ENCODE data around the gene THBS4.
"Not testable (repeated sequence)": the region's sequence is repeated elsewhere in the genome, so short reads cannot be mapped to it uniquely, and the experiment has no call there.

Gene THBS4

GRCh38 chr5:80091792-80092192 lies 56.6 kb downstream of the THBS4 start:
- H3K27me3 ChIP-seq (ENCODE audit: control insufficient read depth, insufficient read depth, low read length); H3K36me3 ChIP-seq (ENCODE audit: control insufficient read depth, insufficient read depth, low read length); H3K9me3 ChIP-seq (ENCODE audit: control insufficient read depth, low read length); H3K4me3 ChIP-seq (ENCODE audit: low read length); H3K4me1 ChIP-seq (ENCODE audit: control insufficient read depth, insufficient read depth, low read length); H3K9ac ChIP-seq (ENCODE audit: low read length): not testable (repeated sequence)

DNA sequence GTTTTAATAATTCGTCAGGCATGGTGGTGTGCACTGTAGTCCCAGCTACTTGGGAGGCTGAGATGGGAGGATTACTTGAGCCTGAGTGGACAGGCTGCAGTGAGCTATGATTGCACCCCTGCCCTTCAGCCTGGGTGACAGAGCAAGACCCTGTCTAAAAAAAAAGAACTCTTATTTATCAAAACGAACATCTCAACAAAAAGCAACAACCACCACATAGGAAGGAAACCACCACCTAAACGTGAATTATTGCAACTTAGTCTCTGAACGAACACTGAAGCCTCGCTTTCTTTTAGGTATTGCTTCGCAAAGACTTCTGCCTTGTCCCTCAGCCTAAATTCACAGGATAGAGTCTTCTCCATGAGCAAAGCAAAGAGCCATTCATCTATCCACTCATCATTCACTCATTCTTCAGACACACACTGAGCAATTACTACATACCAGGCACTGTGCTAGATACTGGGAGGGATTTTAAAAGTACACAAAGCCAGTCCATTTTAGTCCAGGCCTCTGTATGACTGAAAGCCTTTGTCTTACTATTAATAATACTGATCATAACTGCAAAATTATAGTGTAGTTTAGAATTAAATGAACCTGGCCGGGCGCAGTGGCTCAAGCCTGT lies 57.4 kb downstream of the THBS4 start:
- H3K4me3 ChIP-seq (ENCODE audit: low read length): no peak overlapping the region
- no peaks in the 10 kb centered on the region for H3K9me3 ChIP-seq (ENCODE audit: control insufficient read depth, low read length)
- H3K9ac ChIP-seq (ENCODE audit: low read length): no peak overlapping the region
- H3K4me1 ChIP-seq (ENCODE audit: control insufficient read depth, insufficient read depth, low read length): no peaks in the 10 kb centered on the region
- H3K27me3 ChIP-seq (ENCODE audit: control insufficient read depth, insufficient read depth, low read length): no peaks in the 10 kb centered on the region
- no peaks in the 10 kb centered on the region for H3K36me3 ChIP-seq (ENCODE audit: control insufficient read depth, insufficient read depth, low read length)

DNA sequence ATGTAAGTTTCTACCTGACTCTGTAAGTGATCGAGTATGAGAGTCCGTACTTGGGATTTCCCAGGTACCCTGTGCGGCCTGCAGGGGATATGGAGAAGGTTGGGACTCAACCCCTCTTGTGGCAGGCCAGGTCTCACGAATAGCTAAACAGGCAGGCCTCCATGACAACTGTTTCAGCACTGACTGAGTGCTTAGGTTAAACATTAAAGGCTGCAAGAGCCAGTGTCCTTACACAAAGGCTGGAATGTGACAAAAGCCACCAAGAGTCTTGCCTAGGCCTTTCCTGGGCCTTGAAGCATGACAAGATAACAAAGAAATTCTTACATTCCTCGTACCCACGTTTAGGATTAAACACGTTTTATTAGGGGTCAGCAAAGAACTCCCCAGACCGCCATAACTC lies 58.6 kb downstream of the THBS4 start:
- no peaks in the 10 kb centered on the region for H3K4me1 ChIP-seq (ENCODE audit: control insufficient read depth, insufficient read depth, low read length)
- no peak overlapping the region for H3K4me3 ChIP-seq (ENCODE audit: low read length)
- no peaks in the 10 kb centered on the region for H3K9me3 ChIP-seq (ENCODE audit: control insufficient read depth, low read length)
- no peak overlapping the region for H3K9ac ChIP-seq (ENCODE audit: low read length)
- no peaks in the 10 kb centered on the region for H3K27me3 ChIP-seq (ENCODE audit: control insufficient read depth, insufficient read depth, low read length)
- H3K36me3 ChIP-seq (ENCODE audit: control insufficient read depth, insufficient read depth, low read length): no peaks in the 10 kb centered on the region

DNA sequence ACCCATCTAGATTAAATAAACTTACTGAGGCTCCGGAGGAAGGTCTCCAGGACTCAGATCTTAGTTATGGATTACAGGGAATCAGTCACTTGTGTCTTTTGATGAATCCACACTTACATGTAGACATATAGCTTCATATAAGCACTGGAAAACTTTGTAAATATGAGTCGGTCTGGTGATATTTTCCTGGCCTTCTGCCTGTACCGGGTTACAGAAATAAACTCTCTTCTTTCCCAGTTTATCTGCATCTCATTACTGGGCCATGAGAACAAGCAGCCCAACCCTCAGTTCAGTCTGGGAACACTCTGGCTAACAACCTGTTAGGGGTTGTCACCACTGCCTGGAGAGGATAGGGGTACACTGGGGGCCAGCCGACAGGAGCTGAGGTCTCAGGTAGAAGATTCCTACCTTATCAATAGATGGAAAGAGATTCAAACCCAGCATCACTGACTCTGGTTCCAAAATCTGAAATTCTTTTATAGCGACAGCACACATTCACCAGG lies 59.1 kb downstream of the THBS4 start:
- Histone ChIP-seq H3K9ac (ENCODE audit: low read length) (no peak overlapping the region), H3K27me3 (ENCODE audit: control insufficient read depth, insufficient read depth, low read length) (no peaks in the 10 kb centered on the region), H3K9me3 (ENCODE audit: control insufficient read depth, low read length) (no peaks in the 10 kb centered on the region), H3K36me3 (ENCODE audit: control insufficient read depth, insufficient read depth, low read length) (no peaks in the 10 kb centered on the region), H3K4me1 (ENCODE audit: control insufficient read depth, insufficient read depth, low read length) (no peaks in the 10 kb centered on the region), H3K4me3 (ENCODE audit: low read length) (no peak overlapping the region)

DNA sequence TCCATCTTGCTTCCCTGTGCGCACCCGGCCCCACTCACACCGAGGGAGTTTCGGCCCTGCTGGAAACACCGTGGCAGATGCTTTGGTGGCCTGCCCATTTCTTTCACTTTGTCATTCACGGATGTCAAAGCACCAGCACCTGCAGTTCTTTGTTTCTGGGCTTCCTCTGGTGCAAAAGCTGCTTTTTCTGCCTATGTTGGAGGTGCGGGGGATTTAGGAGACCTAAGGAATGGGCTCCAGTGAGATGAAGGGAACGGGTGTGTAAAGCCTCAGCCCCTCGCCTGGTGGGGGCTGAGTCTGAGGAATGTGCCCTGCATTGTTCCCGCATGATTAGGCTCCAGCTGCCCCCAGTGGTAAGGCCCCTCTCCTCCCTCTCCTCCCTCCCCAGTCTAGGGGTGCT lies 62.3 kb downstream of the THBS4 start:
- no peak overlapping the region for H3K4me3 ChIP-seq (ENCODE audit: low read length)
- H3K27me3 ChIP-seq (ENCODE audit: control insufficient read depth, insufficient read depth, low read length): no peaks in the 10 kb centered on the region
- H3K9me3 ChIP-seq (ENCODE audit: control insufficient read depth, low read length): no peaks in the 10 kb centered on the region
- H3K4me1 ChIP-seq (ENCODE audit: control insufficient read depth, insufficient read depth, low read length): no peaks in the 10 kb centered on the region
- H3K9ac ChIP-seq (ENCODE audit: low read length): no peak overlapping the region
- H3K36me3 ChIP-seq (ENCODE audit: control insufficient read depth, insufficient read depth, low read length): no peaks in the 10 kb centered on the region

GRCh38 chr5:80101993-80102392 lies 66.8 kb downstream of the THBS4 start:
- H3K36me3 ChIP-seq (ENCODE audit: control insufficient read depth, insufficient read depth, low read length): no peaks in the 10 kb centered on the region
- no peak overlapping the region for H3K4me3 ChIP-seq (ENCODE audit: low read length)
- no peaks in the 10 kb centered on the region for H3K9me3 ChIP-seq (ENCODE audit: control insufficient read depth, low read length)
- H3K27me3 ChIP-seq (ENCODE audit: control insufficient read depth, insufficient read depth, low read length): no peaks in the 10 kb centered on the region
- H3K9ac ChIP-seq (ENCODE audit: low read length): no peak overlapping the region
- no peaks in the 10 kb centered on the region for H3K4me1 ChIP-seq (ENCODE audit: control insufficient read depth, insufficient read depth, low read length)

DNA sequence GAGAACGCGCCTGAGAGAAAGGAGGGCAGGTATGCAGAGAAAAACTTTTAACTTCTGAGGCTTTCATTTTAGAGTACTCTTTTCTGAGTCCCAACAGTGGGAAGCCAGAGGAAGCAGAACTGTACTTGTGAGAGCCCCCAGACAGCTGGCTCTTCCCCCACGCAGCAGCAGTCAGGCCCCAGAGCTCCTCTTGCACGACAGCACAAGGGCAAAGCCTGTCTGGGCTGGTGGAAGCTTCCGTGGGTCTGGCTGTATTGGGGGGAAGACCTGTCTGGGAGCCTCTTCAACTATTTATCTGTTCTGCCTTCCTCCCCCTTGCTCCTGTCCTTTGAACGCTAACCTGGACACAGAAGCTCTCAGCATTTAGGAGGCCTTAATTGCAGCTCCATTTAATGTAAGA lies 68.2 kb downstream of the THBS4 start:
- Histone ChIP-seq H3K36me3 (ENCODE audit: control insufficient read depth, insufficient read depth, low read length) (no peaks in the 10 kb centered on the region), H3K9me3 (ENCODE audit: control insufficient read depth, low read length) (no peaks in the 10 kb centered on the region), H3K4me1 (ENCODE audit: control insufficient read depth, insufficient read depth, low read length) (no peaks in the 10 kb centered on the region), H3K4me3 (ENCODE audit: low read length) (no peak overlapping the region), H3K9ac (ENCODE audit: low read length) (no peak overlapping the region), H3K27me3 (ENCODE audit: control insufficient read depth, insufficient read depth, low read length) (no peaks in the 10 kb centered on the region)

DNA sequence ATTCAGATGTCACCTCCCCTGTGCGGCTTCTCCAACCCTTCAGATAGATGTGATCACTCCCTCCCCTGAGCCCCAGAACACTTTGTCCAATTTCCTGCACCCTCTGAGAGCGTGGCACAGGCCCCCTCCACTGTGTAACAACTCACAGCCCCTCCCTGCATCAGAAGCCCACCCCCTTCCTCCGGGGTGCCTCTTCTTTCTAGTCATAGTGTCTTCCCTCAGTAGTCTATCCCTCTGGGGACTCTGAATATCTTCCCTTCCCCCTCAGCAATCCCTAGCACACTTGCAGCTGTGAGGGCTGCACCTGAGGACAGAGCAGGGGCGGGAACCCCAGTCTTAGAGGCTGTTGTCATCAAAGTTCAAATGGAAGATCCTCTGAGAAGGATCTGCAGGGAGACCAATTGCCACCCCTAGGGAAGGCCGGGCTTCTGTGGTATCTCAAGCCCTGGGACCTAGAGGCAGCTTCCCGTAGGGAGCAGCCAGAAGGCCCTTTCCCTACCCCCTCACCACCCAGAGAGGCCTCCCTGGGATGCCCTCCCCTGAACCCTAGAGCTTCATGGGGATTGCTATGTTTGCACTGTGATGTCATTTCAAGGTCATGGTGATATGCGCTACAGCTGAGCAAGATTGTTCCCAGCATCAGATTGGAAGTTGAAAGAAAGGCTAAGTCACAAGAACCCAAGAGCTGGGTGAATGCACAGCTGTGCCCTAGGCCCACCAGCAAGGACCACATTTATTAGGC lies 70.7 kb downstream of the THBS4 start:
- no peak overlapping the region for H3K4me3 ChIP-seq (ENCODE audit: low read length)
- H3K9me3 ChIP-seq (ENCODE audit: control insufficient read depth, low read length): no peaks in the 10 kb centered on the region
- H3K27me3 ChIP-seq (ENCODE audit: control insufficient read depth, insufficient read depth, low read length): no peaks in the 10 kb centered on the region
- H3K9ac ChIP-seq (ENCODE audit: low read length): no peak overlapping the region
- no peaks in the 10 kb centered on the region for H3K36me3 ChIP-seq (ENCODE audit: control insufficient read depth, insufficient read depth, low read length)
- no peaks in the 10 kb centered on the region for H3K4me1 ChIP-seq (ENCODE audit: control insufficient read depth, insufficient read depth, low read length)

DNA sequence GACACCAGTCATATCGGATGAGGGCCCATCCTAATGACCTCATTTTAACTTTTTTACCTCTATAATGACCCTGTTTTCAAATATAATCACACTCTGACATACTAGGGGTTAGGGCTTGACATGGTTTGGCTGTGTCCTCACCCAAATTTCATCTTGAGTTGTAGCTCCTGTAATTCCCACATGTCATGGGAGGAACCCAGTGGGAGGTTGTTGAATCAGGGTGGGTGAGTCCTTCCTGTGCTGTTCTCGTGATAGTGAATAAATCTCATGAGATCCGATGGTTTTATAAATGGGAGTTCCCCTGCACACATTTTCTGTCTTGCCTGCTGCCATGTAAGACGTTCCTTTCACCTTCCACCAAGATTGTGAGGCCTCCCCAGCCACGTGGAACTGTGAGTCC lies 71.8 kb downstream of the THBS4 start:
- no peak overlapping the region for H3K4me3 ChIP-seq (ENCODE audit: low read length)
- H3K9me3 ChIP-seq (ENCODE audit: control insufficient read depth, low read length): no peaks in the 10 kb centered on the region
- H3K9ac ChIP-seq (ENCODE audit: low read length): no peak overlapping the region
- no peaks in the 10 kb centered on the region for H3K4me1 ChIP-seq (ENCODE audit: control insufficient read depth, insufficient read depth, low read length)
- H3K36me3 ChIP-seq (ENCODE audit: control insufficient read depth, insufficient read depth, low read length): no peaks in the 10 kb centered on the region
- H3K27me3 ChIP-seq (ENCODE audit: control insufficient read depth, insufficient read depth, low read length): no peaks in the 10 kb centered on the region

DNA sequence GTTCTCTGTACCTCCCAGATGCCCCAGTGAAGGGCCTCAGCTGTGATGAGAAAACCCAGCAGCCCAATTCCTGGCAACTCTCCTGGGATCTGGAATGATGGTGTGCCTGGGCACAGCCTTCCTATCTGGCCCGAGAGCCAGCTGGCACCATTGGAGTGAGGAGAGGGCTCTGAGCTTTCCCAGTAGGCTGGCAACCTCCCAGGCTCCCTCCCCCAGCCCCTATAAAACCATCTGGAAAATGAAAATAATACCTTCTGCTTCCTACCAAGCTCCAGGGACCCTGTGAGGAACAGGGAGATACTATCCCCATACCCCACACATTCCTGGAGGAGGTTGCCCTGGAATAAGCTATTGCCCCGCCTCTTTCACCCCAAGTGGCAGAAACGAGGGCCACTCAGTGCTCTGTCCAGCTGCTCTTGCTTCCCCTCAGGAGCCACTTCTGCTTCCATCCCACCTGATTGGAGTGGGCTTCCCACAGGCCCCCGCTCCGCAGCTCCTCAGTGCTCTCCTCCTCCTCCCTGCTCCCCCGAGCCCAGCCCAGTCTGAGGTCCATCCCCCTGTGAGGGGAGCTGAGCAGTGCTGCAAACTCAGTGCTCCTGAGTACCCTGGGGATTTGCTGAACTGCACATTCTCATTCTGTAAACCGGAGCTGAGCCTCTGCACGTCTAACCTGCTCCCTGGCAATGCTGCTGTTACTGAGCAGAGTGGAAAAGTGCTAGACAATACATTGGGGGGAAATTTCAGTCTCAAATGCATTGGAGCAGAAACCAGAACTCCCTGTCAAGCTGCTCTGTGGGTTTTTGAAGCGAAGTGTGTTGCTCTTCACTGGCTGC lies 74.7 kb downstream of the THBS4 start:
- Histone ChIP-seq H3K36me3 (ENCODE audit: control insufficient read depth, insufficient read depth, low read length) (no peaks in the 10 kb centered on the region), H3K9me3 (ENCODE audit: control insufficient read depth, low read length) (no peaks in the 10 kb centered on the region), H3K27me3 (ENCODE audit: control insufficient read depth, insufficient read depth, low read length) (no peaks in the 10 kb centered on the region), H3K4me3 (ENCODE audit: low read length) (no peak overlapping the region), H3K9ac (ENCODE audit: low read length) (no peak overlapping the region), H3K4me1 (ENCODE audit: control insufficient read depth, insufficient read depth, low read length) (no peaks in the 10 kb centered on the region)

DNA sequence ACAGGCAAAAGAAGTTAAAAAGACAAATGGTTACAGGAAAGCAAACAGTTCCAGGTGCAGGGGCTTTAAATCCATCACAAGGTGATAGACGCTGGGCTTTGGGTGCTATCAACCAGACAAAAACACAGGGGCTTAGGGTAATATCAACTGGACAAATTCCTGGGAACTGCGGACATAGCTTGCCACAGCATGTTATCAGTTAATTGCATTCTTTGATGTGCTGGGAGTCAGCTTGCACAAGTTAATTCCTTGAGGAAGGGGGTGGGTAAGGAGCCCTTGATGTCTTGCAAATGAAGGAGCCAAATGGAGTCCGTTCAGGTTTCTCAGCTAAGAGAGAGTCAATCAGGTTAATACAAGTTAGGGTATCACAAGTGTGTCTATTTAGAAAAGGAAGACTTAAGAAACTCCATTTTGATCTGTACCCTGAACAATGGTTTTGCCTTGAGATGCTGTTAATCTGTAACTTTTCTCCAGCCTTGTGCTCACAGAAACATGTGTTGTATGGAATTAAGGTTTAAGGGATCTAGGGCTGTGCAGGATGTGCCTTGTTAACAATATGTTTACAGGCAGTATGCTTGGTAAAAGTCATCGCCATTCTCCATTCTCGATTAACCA lies 76.3 kb downstream of the THBS4 start:
- H3K9me3 ChIP-seq (ENCODE audit: control insufficient read depth, low read length); H3K4me3 ChIP-seq (ENCODE audit: low read length); H3K36me3 ChIP-seq (ENCODE audit: control insufficient read depth, insufficient read depth, low read length); H3K4me1 ChIP-seq (ENCODE audit: control insufficient read depth, insufficient read depth, low read length); H3K9ac ChIP-seq (ENCODE audit: low read length); H3K27me3 ChIP-seq (ENCODE audit: control insufficient read depth, insufficient read depth, low read length): not testable (repeated sequence)

DNA sequence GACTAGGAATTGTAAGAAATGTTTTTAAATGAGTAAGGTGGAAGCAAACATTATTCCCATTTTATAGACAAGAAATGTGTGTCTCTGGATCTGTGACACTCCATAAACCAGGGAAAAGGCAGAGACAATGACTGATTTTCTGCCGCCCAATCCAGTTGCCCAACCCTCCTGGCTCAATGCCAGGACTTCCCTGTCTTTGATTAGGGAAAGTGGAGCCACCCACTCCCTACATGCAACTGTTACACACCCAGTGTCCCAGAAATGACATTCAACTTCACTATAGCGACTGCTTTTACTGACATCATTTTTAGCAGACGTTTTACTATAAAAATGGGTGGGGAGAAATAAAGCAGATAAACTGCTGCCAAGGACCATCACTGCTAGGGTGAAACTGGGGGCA lies 79.7 kb downstream of the THBS4 start:
- Histone ChIP-seq H3K36me3 (ENCODE audit: control insufficient read depth, insufficient read depth, low read length) (no peaks in the 10 kb centered on the region), H3K27me3 (ENCODE audit: control insufficient read depth, insufficient read depth, low read length) (no peaks in the 10 kb centered on the region), H3K4me3 (ENCODE audit: low read length) (no peak overlapping the region), H3K9me3 (ENCODE audit: control insufficient read depth, low read length) (no peaks in the 10 kb centered on the region), H3K4me1 (ENCODE audit: control insufficient read depth, insufficient read depth, low read length) (no peaks in the 10 kb centered on the region), H3K9ac (ENCODE audit: low read length) (no peak overlapping the region)

Data from mucosa of stomach (tissue), 1 donor.